DMS53 (cell line): ENCODE results near the gene PPM1L.
"Not testable (repeated sequence)": the region's sequence is repeated elsewhere in the genome, so short reads cannot be mapped to it uniquely, and the experiment has no call there.

Experiments used
- DNase-seq: peaks from one replicate; lab custom pipeline; 2025; lab: John Stamatoyannopoulos, UW

The PPM1L gene

DNA sequence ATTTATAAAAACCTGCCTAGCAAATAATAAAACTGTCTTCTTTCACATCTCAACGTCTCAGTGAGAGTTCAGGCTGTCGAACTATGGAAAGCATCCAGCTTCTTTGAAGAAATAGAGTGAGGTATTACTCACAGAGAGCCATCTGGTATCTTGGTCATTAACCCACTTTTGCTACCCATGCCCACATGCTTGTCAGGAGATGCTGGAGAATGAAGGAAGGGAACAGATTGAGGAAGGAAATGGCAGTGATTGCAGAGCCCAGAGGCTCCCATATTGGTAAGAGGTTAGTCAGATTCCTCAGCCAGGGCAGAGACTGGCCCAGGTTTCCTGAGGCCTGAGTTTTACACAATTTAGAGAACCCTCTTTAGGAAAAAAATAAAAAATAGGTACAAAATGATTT is 230.0 kb downstream of the PPM1L start:
- no peak for DNase-seq

DNA sequence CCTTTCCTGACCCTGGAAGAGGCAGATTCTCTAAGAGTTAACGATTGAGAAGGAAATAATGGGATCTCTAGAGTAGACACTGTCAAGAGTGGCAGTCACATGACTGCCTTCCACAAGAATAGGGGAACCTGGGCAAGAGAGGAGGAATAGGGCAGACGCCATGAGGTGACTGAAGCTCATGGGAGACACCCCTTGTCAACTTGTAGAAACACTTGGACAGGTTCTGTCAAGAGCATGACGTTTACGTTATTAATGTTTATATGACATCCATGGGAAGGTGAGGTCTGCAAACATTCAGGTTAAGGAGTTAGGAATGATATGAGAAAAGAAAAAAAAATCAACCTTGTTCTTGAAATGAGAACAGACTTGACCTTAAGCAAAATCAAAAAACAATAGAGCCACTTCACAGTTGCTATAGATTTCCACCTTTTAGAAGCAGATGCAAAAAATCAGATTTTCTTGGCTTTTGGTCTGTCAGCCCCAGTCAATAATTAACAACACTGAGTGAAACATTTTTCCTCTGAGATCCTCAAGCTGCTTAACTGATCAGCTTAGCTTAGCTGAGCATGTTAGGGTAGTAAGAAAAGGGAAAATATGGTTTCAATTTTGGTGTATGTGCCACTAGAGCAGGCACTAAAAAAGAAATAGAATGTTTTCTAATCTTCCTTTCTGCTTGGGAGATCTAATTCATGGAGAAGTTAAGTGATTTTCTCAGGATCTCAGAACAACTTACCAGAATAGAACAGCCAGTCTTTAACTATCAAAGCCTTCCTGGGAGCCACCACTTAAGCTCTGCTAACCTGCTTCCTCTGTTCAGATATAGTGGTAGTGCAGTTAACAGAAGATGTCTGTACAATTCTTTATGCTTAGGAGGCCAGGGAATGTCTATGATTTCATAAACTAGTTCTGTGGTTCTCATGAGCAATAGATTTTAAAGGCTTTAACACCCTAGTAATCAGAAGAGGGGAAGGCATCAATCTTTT is 232.2 kb downstream of the PPM1L start:
- peak; percentile 14 for DNase-seq

DNA sequence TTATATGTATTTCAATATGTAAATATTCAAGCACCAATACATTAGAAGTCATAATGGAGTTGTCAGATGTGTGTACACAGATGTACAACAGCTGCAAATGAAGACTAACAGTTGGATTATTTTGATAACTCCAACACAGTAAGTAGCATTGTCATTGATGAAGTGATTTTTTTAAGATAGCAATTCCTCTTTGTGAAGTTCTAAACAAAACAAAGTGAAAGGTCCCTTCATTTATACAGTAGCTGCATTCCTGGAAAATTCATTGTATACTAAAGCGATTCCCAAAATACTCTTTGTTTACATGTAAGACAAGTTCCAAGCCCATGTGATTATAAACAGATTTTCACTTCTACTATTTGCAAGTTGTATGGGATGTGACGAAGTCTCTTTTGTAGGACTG is 234.4 kb downstream of the PPM1L start:
- no peak for DNase-seq

DNA sequence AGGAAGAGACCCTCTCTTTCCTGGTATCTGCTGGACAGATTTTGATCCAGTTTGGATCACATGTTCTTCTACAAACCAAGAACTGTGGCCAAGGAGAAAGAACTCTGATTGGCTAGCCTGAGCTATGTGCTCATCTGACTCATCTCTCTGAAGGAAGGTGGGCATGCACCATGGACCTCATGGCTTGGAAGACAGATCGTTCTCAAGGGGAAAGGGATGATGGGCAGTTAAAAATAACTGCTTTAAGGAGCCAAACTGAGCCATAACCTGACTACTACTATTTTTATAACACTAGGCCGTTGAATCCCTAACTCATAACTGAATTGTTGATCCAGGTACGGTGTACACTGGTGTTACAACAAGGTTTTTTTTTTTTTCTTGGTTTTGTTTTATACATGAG is 236.7 kb downstream of the PPM1L start:
- DNase-seq = no peak

DNA sequence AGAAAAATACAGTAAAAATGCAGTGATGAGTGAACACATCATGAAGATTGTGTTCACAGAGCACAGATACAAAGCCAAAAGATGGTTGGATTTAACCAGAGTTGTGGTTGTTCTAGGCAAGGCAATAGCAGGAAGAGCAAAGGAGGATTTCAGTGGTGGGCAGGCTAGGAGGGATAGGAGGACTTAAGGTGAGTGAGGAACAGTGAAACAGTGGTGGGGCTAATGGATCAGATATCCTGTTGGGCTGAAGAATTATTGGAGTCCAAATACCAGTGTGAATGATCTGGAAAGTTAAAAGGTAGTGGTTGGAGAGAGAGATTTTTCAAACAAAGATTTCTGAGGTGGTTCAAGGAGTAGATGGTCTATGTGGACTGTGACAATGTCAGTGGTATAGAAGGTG is 240.8 kb downstream of the PPM1L start:
- no peak for DNase-seq

DNA sequence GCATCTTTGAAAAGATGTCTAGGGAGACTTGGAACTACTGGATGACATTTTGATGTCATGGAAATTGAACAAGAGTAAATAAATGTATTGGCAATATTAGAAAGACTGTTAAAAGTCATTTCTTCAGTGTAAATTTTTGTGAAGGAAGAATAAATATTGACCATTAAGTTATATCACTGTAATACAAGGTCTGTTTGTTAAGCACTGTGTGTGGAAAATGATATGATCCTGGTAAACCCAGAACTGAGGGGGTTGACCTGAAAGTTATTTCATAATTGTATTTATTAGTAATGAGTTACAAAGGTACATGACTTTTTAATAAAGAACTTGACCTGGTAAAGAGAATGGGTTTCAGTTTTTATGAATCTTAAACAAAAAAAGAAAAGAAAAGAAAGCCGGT is 242.6 kb downstream of the PPM1L start:
- DNase-seq = no peak

DNA sequence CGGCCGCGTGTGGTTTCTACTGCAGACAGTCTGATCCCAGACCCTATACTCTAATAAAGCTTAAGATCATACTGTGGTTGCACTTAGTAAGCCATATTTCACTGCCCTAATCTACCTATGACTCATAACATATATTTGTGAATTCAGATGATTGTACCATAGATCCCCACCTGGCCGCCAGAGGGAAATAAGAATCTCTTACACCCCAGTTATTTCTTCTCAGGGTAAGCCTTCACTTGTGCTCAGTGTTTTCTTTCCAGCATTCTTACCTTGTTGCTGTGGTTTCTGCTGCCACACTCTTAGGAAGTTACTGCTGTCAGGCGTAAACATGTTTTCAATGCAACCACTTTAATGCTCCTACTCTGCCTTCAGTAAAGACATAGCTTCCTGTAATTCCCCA is 243.2 kb downstream of the PPM1L start:
- peak; percentile 62 for DNase-seq

DNA sequence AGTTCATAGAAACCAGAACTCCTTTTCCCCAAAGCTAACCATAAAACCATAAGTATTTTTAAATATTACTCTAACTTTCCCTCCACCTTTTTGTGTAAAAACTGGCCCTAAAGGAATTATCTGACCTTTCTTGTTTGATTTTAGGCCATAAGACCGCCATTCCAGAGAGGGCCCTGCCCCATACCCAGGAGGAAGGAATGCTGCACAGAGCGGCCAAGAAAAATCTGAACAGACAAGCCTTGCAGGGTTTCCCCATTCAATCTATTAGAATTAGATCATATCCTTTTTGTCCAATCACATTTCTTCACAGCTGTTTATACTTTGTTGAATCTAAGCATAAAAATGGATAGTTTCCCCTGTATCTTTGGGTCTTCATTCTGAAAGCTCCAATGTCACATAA is 252.1 kb downstream of the PPM1L start:
- DNase-seq = no peak

DNA sequence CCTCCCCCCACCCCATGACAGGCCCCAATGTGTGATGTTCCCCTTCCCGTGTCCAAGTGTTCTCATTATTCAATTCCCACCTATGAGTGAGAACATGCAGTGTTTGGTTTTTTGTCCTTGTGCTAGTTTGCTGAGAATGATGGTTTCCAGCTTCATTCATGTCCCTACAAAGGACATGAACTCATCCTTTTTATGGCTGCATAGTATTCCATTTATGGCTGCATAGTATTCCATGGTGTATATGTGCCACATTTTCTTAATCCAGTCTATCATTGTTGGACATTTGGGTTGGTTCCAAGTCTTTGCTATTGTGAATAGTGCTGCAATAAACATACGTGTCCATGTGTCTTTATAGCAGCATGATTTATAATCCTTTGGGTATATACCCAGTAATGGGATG is 254.1 kb downstream of the PPM1L start:
- not testable (repeated sequence) for DNase-seq

DNA sequence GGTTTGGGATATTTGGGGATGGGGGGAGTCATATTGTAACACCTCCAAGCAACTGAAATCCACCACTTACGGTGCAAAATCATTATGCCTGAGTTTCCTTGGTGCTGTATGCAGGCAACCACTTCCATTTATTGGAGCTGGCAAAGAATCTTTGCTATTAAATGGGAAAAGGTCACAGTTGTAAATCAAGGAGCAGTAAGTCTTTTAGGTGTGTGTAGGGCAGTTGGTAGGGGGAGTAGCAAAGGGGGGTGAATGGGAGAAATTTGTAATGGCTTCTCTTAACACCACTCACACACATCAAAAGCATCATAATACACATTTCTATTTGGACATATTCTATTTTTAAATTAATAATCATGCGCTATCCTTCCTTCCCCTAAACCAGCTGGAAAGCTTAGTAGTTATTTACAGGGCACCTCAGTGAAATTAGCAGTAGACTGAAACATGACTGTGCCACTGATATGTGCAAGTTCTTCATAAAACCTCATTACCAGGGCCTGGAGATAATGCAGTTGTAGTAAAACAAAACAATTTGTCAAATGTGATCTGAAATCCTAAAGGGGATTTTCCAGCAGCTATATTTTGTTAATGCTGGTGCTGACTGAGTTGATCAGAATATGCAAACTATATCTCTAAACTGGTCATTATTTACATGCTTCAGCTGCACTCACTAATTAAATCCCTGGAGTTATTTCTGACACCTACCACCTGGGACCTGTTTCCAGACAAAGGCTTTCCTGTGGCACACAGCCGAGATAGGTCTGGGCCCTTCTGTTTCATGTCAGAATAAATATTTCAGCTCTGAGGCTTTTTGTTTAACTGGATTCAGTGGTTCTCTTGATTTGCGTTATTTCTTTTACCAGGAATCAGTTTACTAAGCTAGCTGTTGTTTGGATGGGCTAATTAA is 259.1 kb downstream of the PPM1L start:
- DNase-seq = no peak

DNA sequence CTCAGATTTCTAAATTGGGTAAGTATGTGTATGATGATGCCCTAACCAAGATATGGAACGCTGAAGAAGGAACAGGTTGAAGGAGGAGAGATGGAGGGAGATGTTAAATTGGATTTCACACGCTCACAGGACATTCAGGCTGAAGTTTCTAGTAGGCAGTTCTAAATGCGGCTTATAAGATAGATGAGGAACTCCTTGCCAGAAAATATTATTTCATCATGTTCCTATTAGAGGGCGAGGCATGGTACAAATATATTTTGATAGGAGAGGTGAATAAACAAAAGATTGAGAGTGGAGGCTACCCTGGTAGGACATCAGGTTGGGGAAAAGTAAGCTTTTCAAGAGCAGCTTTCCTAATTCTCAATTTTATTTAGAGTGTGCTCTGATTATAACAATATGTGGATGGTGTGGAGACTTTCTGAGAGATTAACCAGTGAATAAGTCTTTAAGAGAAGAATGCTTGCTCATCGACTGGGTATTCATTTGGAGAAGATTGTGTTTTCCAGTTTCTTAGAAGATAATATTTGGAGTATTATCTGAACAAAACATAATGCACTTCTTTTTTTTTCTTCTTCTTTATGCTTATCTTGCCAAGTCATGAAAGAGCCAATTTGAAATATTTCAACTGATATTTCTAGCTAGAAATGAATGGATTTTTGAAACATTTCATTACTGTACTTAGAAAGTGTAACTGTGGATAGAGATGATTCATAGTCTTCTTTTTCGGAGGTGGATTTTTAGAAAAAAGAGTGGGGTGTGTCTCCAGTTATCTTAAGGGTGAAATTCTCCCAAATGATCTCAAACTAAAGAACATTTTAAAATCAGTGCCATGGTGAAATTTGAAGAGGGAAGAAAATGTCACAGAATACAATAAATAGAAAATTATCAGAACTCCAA is 260.6 kb downstream of the PPM1L start:
- DNase-seq = no peak

DNA sequence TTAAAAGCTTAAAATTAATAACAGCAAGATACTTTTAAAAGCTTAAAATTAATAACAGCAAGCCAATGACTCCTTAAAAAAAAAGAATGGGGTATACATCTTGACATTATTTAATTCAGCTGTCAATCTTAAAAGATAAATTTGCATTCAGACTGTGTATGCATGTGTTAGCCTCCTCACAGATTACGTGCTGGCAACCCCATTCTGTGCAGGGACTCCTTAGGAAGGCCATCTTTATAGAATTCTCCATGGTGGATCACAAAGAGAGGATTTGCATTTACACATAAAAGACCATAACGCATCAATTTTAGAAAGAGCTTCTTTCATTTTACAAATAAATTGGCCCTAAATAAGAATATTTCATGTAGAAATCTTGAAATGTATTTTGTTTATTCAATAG is 261.9 kb downstream of the PPM1L start:
- DNase-seq = no peak

DNA sequence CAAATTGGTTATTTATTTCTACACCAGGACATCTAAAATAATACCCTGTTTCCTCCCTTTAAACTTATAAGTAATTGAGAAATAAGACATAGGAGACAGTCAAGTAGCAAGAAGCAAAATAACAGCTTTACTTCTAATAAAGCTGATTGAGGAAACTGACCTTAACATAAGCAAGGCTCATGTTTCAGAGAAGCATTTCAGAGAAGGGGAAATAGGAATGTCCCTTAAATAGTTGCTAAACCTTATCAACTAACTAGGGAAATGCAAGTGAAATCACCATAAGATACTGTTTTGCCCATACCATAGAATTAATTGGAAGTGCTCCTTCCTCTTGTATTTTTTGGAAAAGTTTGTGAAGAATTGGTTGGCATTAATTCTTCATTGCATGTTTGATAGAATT is 264.2 kb downstream of the PPM1L start:
- DNase-seq = no peak

DNA sequence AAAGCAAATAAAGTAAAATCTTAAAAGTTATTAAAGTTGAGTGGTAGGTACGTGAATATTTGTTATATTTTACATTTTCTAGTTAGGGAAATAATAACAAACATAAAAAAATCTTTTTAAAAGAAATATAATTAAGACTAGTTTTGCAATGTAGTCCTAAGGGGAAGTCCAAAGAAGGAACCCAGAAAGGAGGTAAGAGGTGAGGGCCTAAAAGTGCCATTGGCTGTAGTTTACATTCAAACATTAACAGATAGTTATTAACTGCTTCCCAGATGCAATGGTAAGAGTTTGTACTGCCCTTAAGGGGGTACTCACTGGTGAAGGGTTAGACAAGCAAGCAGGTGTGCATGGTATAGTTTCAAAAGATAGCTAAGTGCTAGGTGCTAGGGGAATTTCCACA is 269.9 kb downstream of the PPM1L start:
- no peak for DNase-seq

DNA sequence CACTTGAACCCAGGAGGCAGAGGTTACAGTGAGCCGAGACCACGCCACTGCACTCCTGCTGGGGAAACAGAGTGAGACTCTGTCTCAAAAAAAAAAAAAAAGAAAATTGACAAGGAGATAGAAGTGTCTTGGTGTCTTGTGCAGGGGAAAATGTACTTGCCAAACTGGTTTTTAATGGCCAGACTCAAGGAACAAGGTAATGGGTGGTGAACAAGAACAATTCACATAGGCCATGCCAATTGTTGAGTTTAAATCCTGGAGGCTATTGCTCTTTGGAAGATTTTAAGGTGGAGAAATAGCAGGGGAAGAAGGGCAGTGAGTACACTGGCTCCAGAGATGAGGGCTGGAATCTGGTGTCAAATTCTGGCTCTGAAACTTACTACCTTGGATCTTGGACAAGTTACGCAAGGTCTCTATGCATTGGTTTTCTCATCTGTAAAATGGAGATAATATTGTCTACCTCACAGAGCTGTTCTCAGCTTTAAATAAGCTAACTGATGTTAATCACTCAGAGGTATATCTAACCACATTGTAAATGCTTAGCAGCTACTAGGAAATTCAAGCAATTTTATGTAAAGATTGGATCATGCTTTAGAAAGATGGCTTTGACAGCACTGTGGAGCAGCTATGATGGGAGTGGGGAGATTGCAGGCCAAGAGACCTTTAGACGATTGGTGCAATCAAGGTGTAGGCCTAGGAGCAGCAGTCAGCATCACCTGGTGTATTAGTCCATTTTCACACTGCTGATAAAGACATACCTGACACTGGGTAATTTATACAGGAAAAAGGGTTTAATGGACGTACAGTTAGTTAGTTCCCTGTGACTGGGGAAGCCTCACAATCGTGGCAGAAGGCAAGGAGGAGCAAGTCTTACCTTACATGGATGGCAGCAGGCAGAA is 270.8 kb downstream of the PPM1L start:
- no peak for DNase-seq

DNA sequence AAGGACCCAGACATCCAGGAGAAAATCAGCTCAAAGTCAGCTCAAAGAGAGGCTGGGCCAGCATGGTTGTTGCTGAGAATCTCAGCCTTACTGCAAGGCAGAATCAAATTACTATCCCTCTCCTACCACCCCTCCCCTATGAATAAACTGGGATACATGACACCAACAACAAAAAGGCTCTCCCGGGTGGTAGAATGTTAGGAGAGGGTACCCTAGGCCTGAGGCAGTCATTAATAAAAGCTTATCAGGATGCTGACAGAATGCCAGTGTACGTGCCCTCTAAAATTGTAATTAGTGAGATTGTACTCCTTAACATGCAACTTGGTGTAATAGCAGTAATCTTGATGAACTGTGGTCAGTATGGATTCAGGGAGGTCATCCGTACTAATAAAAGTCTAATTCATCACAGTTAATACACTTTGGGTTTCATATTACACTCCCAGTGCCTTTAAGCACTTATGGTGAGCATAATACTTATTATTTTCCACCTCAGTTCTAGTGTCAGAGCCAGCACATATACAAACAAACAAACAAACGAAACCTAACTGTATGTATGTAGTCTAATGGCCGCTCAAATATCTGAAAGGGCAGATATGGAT is 272.6 kb downstream of the PPM1L start:
- DNase-seq = no peak

DNA sequence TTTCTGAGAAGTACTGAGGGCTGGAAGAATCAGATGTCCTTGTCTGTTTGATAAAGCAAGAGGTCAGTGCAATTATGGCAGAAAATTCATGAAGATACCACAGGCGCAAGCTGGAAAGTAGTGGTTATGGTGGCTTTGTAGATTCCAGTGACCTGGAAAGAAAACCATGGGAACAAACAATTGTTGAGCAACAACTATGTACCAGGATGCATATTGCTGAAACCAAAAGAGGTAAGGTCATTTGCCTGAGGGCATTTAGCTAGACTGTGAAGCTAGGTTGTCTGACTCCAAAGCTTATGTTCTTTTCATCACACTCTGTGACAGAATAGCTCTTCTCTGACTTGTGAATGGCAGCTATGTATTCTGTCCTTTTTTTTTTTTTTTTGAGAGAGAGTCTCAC is 275.1 kb downstream of the PPM1L start:
- DNase-seq = no peak

DNA sequence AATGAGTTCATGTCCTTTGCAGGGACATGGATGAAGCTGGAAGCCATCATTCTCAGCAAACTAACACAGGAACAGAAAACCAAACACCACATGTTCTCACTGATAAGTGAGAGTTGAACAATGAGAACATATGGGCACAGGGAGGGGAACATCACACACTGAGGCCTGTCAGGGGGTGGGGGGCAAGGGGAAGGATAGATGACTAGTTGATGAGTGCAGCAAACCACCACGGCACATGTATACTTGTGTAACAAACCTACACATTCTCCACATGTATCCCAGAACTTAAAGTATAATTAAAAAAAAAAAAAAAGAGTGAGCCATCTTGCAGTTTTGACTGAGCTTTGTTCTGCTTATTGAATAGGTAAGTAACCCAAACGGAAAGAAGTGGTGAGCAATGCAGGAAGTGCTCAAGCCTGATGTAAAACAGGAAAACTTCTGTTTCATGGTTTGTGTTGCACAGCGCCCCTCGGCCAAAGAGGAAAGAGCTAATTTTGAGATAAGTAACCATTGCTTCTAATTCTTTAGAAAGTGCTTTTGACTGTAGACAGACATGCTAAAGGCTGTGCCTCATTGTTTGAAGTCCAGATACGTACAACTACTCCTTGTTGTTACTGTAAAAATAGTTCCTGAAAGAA is 279.0 kb downstream of the PPM1L start:
- DNase-seq = not testable (repeated sequence)

DNA sequence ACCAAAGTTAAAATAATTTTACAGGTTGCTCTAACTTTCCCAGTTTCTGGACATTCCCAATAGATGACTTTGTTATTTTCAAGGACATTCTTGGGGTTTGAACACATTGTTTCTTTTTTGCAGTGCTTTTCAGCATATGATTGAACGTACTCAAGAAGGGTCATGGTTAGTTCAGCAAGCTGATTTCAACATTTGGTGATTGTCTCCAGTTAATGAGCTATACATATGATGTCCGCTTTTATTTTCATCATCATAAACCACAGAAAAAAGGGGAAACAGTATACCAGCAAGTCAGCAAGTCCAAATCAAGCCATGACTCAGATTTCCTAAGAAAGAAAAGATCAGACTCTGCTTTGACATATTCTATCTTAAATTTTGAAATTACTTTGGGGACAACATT is 279.7 kb downstream of the PPM1L start:
- no peak for DNase-seq

DNA sequence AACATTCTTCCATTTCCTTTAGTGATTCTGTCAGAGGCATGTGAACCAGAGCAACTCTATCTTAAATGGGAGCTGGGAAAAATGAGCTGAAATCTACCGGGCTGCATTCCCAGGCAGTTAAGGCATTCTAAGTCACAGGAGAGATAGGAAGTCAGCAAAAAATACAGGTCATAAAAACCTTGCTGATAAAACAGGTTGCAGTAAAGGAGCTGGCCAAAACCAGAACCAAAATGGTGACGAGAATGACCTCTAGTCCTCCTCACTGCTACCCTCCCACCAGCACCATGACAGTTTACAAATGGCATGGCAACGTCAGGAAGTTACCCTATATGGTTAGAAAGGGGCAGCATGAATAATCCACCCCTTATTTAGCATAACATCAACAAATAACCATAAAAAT is 282.7 kb downstream of the PPM1L start:
- DNase-seq = no peak
